ENCODE data around the gene EPHA4. TPM values are rescaled to one million over a fixed set of nuclear protein-coding genes. Genes with fewer than 3 reads are reported as not detected.
A peak's percentile ranks its signal among the peaks of the same experiment; 100 is the strongest.

EPHA4 gene
- total and polyA plus RNA-seq, 7 experiments from 2014 or later = 8.3 to 42.8 (median 25.3) TPM

DNA sequence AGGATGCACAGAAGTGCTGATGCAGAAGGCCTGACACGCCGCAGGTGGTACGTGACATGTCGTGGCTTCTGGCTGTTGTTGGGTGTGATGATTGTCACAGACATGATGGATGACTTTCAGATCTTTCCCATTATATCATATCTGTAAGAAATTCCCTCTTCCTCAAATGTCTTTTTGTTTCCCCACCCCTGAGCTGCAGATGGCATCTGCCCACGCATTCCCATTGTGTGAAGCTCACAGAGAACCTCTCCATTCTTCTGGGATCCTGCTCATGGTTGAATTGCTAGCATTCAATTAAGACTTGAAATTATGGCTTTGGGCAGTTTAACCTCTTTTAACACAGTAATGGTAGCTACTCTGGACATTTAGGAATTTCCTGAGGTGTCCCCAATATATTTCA lies 28.3 kb upstream of the EPHA4 start:
- CTCF ChIA-PET = no interaction called here

DNA sequence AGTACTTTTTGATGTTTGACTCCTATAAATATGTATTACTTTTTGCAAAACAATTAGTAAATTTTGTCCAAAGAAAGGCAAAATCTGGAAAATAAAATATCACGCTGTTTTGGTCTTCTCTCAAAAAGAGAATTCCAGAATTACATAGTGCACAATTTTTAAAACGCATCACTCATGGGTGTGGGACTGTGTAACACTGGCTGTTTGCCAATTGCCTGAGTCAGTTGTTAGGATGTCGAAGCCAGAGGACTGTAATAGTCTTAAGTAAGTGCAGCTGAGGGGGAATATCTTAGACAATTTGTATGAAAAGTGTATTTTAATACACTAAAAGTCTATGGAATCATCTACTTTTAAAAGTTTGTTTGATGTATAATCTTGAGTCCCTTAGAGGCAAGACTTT lies 24.1 kb upstream of the EPHA4 start:
- no peaks in the 10 kb centered on the region for H3K27me3 ChIP-seq (ENCODE audit: control insufficient read depth in 2 of 2, insufficient read depth in 2 of 2, low read length in 2 of 2)
- H3K36me3 Mint-ChIP-seq = no peaks in the 10 kb centered on the region
- peaks cover 0 to 16% (median 13%) of the 10 kb centered on the region in 5 donors for H3K27me3 Mint-ChIP-seq
- H3K4me3 Mint-ChIP-seq = no peak overlapping the region
- no peak for DNase-seq
- intact Hi-C loops (cut with micrococcal nuclease) = no loop called here
- ChIA-PET CTCF (no interaction called here), POLR2A (no interaction called here)
- no peaks in the 10 kb centered on the region for H3K4me1 ChIP-seq (ENCODE audit: control insufficient read depth in 2 of 2, insufficient read depth in 2 of 2, low read length in 2 of 2)
- no peak overlapping the region for H3K4me3 ChIP-seq (ENCODE audit: low read length)
- ATAC-seq = no peak
- no peak overlapping the region for H3K27ac ChIP-seq (ENCODE audit: low read depth, low read length)
- no peak overlapping the region for H3K27ac Mint-ChIP-seq
- no peaks in the 10 kb centered on the region for H3K9me3 Mint-ChIP-seq
- no peaks in the 10 kb centered on the region for H3K36me3 ChIP-seq (ENCODE audit: control insufficient read depth in 2 of 3, insufficient read depth in 3 of 3, low read length in 3 of 3)
- H3K4me1 Mint-ChIP-seq = no peaks in the 10 kb centered on the region
- H3K9me3 ChIP-seq (ENCODE audit: control insufficient read depth in 2 of 3, low read length in 3 of 3) = no peaks in the 10 kb centered on the region

More for the DNA sequence above, 28.3 kb upstream of the EPHA4 start:
- H3K4me1 ChIP-seq (ENCODE audit: control insufficient read depth in 2 of 2, insufficient read depth in 2 of 2, low read length in 2 of 2) = no peaks in the 10 kb centered on the region
- H3K9me3 ChIP-seq (ENCODE audit: control insufficient read depth in 2 of 3, low read length in 3 of 3) = no peaks in the 10 kb centered on the region
- Mint-ChIP-seq H3K27me3 (peaks cover 0 to 21% (median 11%) of the 10 kb centered on the region in 5 donors), H3K4me1 (no peaks in the 10 kb centered on the region), H3K4me3 (no peak overlapping the region), H3K27ac (no peak overlapping the region), H3K36me3 (no peaks in the 10 kb centered on the region), H3K9me3 (no peaks in the 10 kb centered on the region)
- no peaks in the 10 kb centered on the region for H3K36me3 ChIP-seq (ENCODE audit: control insufficient read depth in 2 of 3, insufficient read depth in 3 of 3, low read length in 3 of 3)
- H3K27me3 ChIP-seq (ENCODE audit: control insufficient read depth in 2 of 2, insufficient read depth in 2 of 2, low read length in 2 of 2) = no peaks in the 10 kb centered on the region
- no peak overlapping the region for H3K27ac ChIP-seq (ENCODE audit: low read depth, low read length)
- no peak for DNase-seq
- ATAC-seq = no peak
- intact Hi-C loops (cut with micrococcal nuclease) = no loop called here
- POLR2A ChIA-PET = no interaction called here
- H3K4me3 ChIP-seq (ENCODE audit: low read length) = no peak overlapping the region

DNA sequence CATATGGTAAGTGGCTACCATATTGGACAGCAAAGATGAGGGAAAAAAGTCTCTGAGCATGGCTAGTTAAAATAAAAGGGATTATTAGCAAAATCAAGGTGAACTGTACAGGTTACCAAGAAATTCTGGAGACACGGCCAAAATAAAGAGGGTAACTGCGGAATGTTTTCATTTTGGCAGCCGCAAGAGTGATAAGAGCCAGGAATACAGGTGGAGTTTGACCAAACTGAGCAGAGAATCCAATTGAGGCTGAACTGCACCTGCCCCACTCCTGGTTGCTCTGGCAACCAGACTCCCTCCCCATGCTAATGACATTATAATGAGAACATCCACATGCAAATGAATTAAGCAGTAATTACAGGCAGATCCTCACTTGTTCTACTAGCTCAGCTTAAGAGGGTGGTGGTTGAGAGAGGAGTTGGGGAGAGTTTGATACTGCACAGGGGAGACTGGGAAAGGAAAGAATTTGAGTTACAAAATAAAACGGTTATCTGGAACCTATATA lies 18.8 kb upstream of the EPHA4 start:
- ATAC-seq = no peak

DNA sequence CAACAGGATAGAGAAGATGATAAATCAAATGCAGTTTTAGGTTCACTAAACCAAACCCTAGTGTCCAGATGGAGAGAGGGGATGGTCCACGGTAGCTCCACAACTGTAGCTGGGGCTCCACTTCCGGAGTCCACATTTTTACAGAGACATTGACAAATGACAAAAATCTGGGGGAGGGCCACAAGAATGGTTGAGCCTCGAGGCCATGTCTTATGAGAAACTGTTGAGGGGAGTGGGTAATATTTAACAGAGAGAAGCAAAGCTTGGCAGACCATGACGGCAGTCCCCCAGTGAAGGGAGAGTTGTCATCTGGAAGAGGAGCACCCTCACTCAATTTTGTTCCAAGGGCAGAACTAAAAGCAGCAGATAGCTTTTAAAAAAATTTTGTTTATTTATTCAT lies 17.6 kb upstream of the EPHA4 start:
- Mint-ChIP-seq H3K4me3 (no peak overlapping the region), H3K27me3 (peaks cover 4 to 56% (median 30%) of the 10 kb centered on the region in 5 donors), H3K36me3 (no peaks in the 10 kb centered on the region), H3K4me1 (no peaks in the 10 kb centered on the region), H3K27ac (no peak overlapping the region), H3K9me3 (no peaks in the 10 kb centered on the region)
- ATAC-seq (no peak), DNase-seq (no peak)
- POLR2A ChIA-PET = no interaction called here
- Histone ChIP-seq H3K27ac (ENCODE audit: low read depth, low read length) (no peak overlapping the region), H3K9me3 (ENCODE audit: control insufficient read depth in 2 of 3, low read length in 3 of 3) (no peaks in the 10 kb centered on the region), H3K4me3 (ENCODE audit: low read length) (no peak overlapping the region), H3K27me3 (ENCODE audit: control insufficient read depth in 2 of 2, insufficient read depth in 2 of 2, low read length in 2 of 2) (no peaks in the 10 kb centered on the region), H3K4me1 (ENCODE audit: control insufficient read depth in 2 of 2, insufficient read depth in 2 of 2, low read length in 2 of 2) (no peaks in the 10 kb centered on the region), H3K36me3 (ENCODE audit: control insufficient read depth in 2 of 3, insufficient read depth in 3 of 3, low read length in 3 of 3) (no peaks in the 10 kb centered on the region)
- intact Hi-C loops (cut with micrococcal nuclease) = no loop called here
- CTCF ChIA-PET = no interaction called here

More for the DNA sequence above, 18.8 kb upstream of the EPHA4 start:
- Mint-ChIP-seq H3K27me3 (peaks cover under 1 to 45% (median 24%) of the 10 kb centered on the region in 5 donors), H3K9me3 (no peaks in the 10 kb centered on the region), H3K4me1 (no peaks in the 10 kb centered on the region), H3K4me3 (no peak overlapping the region), H3K27ac (no peak overlapping the region), H3K36me3 (no peaks in the 10 kb centered on the region)
- Histone ChIP-seq H3K27me3 (ENCODE audit: control insufficient read depth in 2 of 2, insufficient read depth in 2 of 2, low read length in 2 of 2) (no peaks in the 10 kb centered on the region), H3K27ac (ENCODE audit: low read depth, low read length) (no peak overlapping the region), H3K4me3 (ENCODE audit: low read length) (no peak overlapping the region), H3K4me1 (ENCODE audit: control insufficient read depth in 2 of 2, insufficient read depth in 2 of 2, low read length in 2 of 2) (no peaks in the 10 kb centered on the region), H3K9me3 (ENCODE audit: control insufficient read depth in 2 of 3, low read length in 3 of 3) (no peaks in the 10 kb centered on the region), H3K36me3 (ENCODE audit: control insufficient read depth in 2 of 3, insufficient read depth in 3 of 3, low read length in 3 of 3) (no peaks in the 10 kb centered on the region)
- no peak for DNase-seq
- intact Hi-C loops (cut with micrococcal nuclease) = no loop called here
- ChIA-PET POLR2A (no interaction called here), CTCF (no interaction called here)

DNA sequence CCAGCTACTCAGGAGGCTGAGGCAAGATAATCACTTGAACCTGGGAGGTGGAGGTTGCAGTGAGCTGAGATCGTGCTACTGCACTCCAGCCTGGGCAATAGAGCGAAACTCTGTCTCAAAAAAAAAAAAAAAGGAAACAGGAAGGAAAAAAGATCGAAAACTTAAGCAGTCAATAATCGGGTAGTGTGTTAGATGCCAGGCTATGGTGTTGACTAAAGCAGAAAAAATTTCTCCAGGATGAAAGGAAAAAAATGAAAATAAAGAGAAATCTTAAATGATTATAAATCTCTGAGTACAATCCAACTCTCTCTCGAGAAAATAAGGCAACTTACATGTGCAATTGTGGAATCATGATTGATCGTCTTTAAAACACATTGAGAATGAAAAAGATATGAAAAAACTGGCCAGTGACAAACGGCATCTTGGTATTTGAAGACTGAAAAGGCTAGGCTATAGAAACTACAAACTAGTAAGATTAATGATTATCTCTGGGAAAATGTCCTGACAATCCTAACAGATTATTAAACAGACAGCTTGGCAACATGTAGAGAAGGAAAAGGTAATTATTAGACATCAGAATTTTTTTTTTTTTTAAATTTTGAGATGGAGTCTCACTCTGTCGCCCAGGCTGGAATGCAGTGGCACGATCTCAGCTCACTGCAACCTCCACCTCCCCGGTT lies 16.3 kb upstream of the EPHA4 start:
- H3K4me3 ChIP-seq (ENCODE audit: low read length) = no peak overlapping the region
- no peak for DNase-seq
- ChIA-PET CTCF (no interaction called here), POLR2A (no interaction called here)
- no peaks in the 10 kb centered on the region for H3K4me1 Mint-ChIP-seq
- H3K9me3 Mint-ChIP-seq = no peaks in the 10 kb centered on the region
- intact Hi-C loops (cut with micrococcal nuclease) = no loop called here
- no peaks in the 10 kb centered on the region for H3K4me1 ChIP-seq (ENCODE audit: control insufficient read depth in 2 of 2, insufficient read depth in 2 of 2, low read length in 2 of 2)
- no peaks in the 10 kb centered on the region for H3K9me3 ChIP-seq (ENCODE audit: control insufficient read depth in 2 of 3, low read length in 3 of 3)
- peaks cover 11 to 64% (median 32%) of the 10 kb centered on the region in 5 donors for H3K27me3 Mint-ChIP-seq
- no peaks in the 10 kb centered on the region for H3K36me3 ChIP-seq (ENCODE audit: control insufficient read depth in 2 of 3, insufficient read depth in 3 of 3, low read length in 3 of 3)
- no peak overlapping the region for H3K4me3 Mint-ChIP-seq
- no peak overlapping the region for H3K27ac ChIP-seq (ENCODE audit: low read depth, low read length)
- ATAC-seq = no peak
- no peak overlapping the region for H3K27ac Mint-ChIP-seq
- H3K36me3 Mint-ChIP-seq = no peaks in the 10 kb centered on the region
- H3K27me3 ChIP-seq (ENCODE audit: control insufficient read depth in 2 of 2, insufficient read depth in 2 of 2, low read length in 2 of 2) = no peaks in the 10 kb centered on the region

DNA sequence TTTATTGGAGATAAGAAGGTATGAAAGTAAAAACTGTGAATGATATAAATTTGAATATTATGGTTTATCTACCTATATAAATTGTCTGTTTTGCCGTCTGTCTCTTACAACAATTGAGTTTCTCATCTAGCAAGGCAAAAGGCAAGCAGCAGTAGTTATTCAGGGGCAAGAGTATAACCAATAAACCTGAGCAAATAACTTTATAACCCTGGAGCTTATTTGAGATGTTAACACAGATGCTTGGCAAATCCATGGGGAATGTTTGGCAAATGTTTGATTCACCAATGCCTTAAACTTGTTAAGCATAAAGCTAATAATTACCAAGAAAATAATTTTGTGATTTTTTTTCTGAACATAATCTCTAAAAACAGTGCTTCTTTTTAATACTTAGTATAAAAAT lies 9.9 kb upstream of the EPHA4 start:
- no peaks in the 10 kb centered on the region for H3K4me1 ChIP-seq (ENCODE audit: control insufficient read depth in 2 of 2, insufficient read depth in 2 of 2, low read length in 2 of 2)
- no peak for DNase-seq
- no peak for ATAC-seq
- no peaks in the 10 kb centered on the region for H3K9me3 ChIP-seq (ENCODE audit: control insufficient read depth in 2 of 3, low read length in 3 of 3)
- H3K27me3 Mint-ChIP-seq = peaks cover 39 to 64% (median 52%) of the 10 kb centered on the region in 5 donors
- H3K27ac ChIP-seq (ENCODE audit: low read depth, low read length) = no peak overlapping the region
- H3K9me3 Mint-ChIP-seq = no peaks in the 10 kb centered on the region
- POLR2A ChIA-PET = no interaction called here
- no peaks in the 10 kb centered on the region for H3K36me3 ChIP-seq (ENCODE audit: control insufficient read depth in 2 of 3, insufficient read depth in 3 of 3, low read length in 3 of 3)
- no peaks in the 10 kb centered on the region for H3K4me1 Mint-ChIP-seq
- CTCF ChIA-PET = no interaction called here
- H3K27me3 ChIP-seq (ENCODE audit: control insufficient read depth in 2 of 2, insufficient read depth in 2 of 2, low read length in 2 of 2) = peaks cover 0 to 2% of the 10 kb centered on the region in 2 donors
- H3K4me3 Mint-ChIP-seq = no peak overlapping the region
- no peak overlapping the region for H3K4me3 ChIP-seq (ENCODE audit: low read length)
- no peaks in the 10 kb centered on the region for H3K36me3 Mint-ChIP-seq
- intact Hi-C loops (cut with micrococcal nuclease) = no loop called here
- H3K27ac Mint-ChIP-seq = no peak overlapping the region

DNA sequence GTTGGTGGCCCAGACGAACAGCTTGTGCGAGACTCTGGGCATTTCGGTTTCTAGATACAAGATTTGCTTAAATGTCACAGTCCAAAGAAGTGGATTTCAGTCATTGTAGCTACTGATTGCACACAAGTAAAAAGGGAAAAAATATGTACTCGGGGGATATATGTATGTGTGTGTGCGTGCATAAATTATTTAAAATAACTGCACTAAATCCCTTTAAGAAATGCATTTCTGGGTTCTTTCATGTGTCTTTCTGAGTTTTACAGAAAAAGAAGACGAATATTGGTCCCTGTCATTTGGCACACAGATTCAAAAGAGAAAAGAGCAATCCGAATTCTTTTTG lies 2.1 kb upstream of the EPHA4 start:
- POLR2A ChIA-PET = interaction anchor here (4.3 kb wide), 1 partner anchor 55 kb away, joined by 45 read pairs; no protein-coding TSS in a partner anchor

More for the DNA sequence above, 2.1 kb upstream of the EPHA4 start:
- H3K27me3 ChIP-seq (ENCODE audit: control insufficient read depth in 2 of 2, insufficient read depth in 2 of 2, low read length in 2 of 2) = peaks cover 0 to 6% of the 10 kb centered on the region in 2 donors
- peaks cover 0 to 8% (median 0%) of the 10 kb centered on the region in 3 experiments for H3K36me3 ChIP-seq (ENCODE audit: control insufficient read depth in 2 of 3, insufficient read depth in 3 of 3, low read length in 3 of 3)
- Mint-ChIP-seq H3K9me3 (no peaks in the 10 kb centered on the region), H3K36me3 (peaks cover 0 to 6% (median 0%) of the 10 kb centered on the region in 5 donors), H3K27me3 (peaks cover 37 to 64% (median 58%) of the 10 kb centered on the region in 5 donors), H3K4me1 (peaks cover 22 to 30% (median 26%) of the 10 kb centered on the region in 7 donors), H3K4me3 (peak overlapping the region; percentile 77 to 97 (median 86)), H3K27ac (peak overlapping the region in 4 of 9 donors; percentile 59 to 76 (median 72))
- no peak overlapping the region for H3K27ac ChIP-seq (ENCODE audit: low read depth, low read length)
- intact Hi-C loops (cut with micrococcal nuclease) = loop anchor here (5.0 to 10.0 kb wide), 17 partner anchors 42 to 1288 kb away; partner anchors contain the start of genes ACSL3 (in 1 of the 2) and FARSB (in 1 of the 2)
- DNase-seq (no peak), ATAC-seq (no peak)
- peak overlapping the region; percentile 91 for H3K4me3 ChIP-seq (ENCODE audit: low read length)
- CTCF ChIA-PET = interaction anchor here (0.6 to 1.7 kb wide), 6 partner anchors 10 to 884 kb away, joined by 3 to 4 read pairs (median 3); no protein-coding TSS in a partner anchor
- H3K4me1 ChIP-seq (ENCODE audit: control insufficient read depth in 2 of 2, insufficient read depth in 2 of 2, low read length in 2 of 2) = peaks cover 11 to 17% of the 10 kb centered on the region in 2 donors
- H3K9me3 ChIP-seq (ENCODE audit: control insufficient read depth in 2 of 3, low read length in 3 of 3) = no peaks in the 10 kb centered on the region
